Stimulated activated CD4-positive, alpha-beta T cell treated with anti-CD3 and anti-CD28 coated beads, Interleukin-2, amount 100 ng/mL, for 24 hours (primary cell): ENCODE results near the gene HOXA3.

ENCODE experiments used
- DNase-seq, 2 donors: peaks; one replicate each; pipeline ENCODE4 v3.0.0-alpha.2; 2020

HOXA3 gene

GRCh38 chr7:27126596-27127327 lies 25.6 kb downstream of the HOXA3 start:
- DNase-seq = no peak

- DNase-seq = no peak
Measured at GRCh38 chr7:27125986-27126394, 26.4 kb downstream of the HOXA3 start.

- no peak for DNase-seq
Measured at GRCh38 chr7:27124902-27125689, 27.3 kb downstream of the HOXA3 start.

GRCh38 chr7:27124096-27124901 lies 28.1 kb downstream of the HOXA3 start:
- DNase-seq = no peak

- no peak for DNase-seq
Measured at GRCh38 chr7:27123477-27124053, 28.8 kb downstream of the HOXA3 start.

- no peak for DNase-seq
Measured at GRCh38 chr7:27123007-27123476, 29.3 kb downstream of the HOXA3 start.

GRCh38 chr7:27122077-27122910 lies 30.1 kb downstream of the HOXA3 start:
- DNase-seq = no peak

GRCh38 chr7:27121684-27122076 lies 30.7 kb downstream of the HOXA3 start:
- DNase-seq = no peak

GRCh38 chr7:27119412-27119911 lies 32.9 kb downstream of the HOXA3 start:
- DNase-seq = no peak

GRCh38 chr7:27118580-27118979 lies 33.8 kb downstream of the HOXA3 start:
- no peak for DNase-seq

GRCh38 chr7:27117887-27118491 lies 34.4 kb downstream of the HOXA3 start:
- DNase-seq = no peak

GRCh38 chr7:27116962-27117886 lies 35.2 kb downstream of the HOXA3 start:
- DNase-seq = no peak

- DNase-seq = no peak
Measured at GRCh38 chr7:27116031-27116961, 36.1 kb downstream of the HOXA3 start.

GRCh38 chr7:27115221-27116026 lies 37.0 kb downstream of the HOXA3 start:
- no peak for DNase-seq

- DNase-seq = no peak
Measured at GRCh38 chr7:27114881-27115220, 37.5 kb downstream of the HOXA3 start.

GRCh38 chr7:27113991-27114769 lies 38.2 kb downstream of the HOXA3 start:
- no peak for DNase-seq
